HG03060 (cell line): ENCODE data around the gene WARS2.
A peak's percentile ranks its signal among the peaks of the same experiment; 100 is the strongest.
"Not testable (repeated sequence)": the region's sequence is repeated elsewhere in the genome, so short reads cannot be mapped to it uniquely, and the experiment has no call there.

Source experiments
- ATAC-seq: cut with Tn5 transposase; IDR thresholded peaks from one replicate; pipeline ENCODE4 v1.9.1; 2021; ENCODE audit warnings: low read depth, moderate number of reproducible peaks; ENCODE audit not compliant: unreplicated experiment

The WARS2 gene

DNA sequence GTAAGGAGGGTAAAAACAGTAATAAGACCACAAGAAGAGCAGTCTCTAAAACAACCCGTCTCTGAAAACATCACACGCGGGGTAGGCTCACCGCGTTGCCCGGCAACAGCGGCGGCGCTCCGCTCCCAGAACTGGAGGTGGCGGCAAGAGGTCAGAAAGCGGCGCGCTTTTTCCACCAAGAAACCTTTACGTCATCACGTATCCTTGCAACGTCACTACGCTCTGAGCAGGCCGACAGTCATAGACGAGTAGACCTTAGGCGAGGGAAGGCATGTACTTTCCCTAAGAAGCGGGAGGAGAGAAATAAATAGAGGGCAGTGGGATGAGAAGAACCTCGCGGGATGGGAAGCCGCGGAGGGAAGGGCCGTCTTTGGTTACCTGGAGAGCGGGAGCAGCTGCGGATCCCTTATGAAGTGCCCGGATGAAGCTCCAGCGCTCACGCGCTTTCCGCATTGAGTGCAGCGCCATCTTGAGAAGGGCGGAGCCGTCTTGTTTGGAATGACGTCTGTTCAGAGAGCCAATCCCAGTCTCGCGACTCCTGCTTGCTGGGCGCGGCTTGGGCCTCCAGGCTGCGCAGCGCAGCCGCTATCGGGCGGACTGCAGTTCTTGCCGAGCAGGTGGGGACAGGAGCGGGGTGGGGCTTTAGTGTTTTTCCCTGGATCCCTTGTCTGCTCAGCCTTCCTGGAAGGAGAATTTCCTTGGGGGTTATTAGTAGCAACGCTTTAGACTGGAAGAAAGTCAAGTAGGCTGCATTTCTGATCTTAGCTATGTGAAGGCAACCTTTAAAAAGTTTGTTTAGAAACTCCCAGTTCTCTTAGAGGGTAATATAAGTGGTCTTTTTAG lies at the start of gene WARS2:
WARS2 (minus strand) TSS at position 477 of the 843 bp plus-strand sequence; CDS start at position 468, 9 bp downstream.
- ATAC-seq: peak; percentile 87

GRCh38 chr1:119188926-119189325 lies 48.5 kb upstream of the WARS2 start:
- no peak for ATAC-seq

DNA sequence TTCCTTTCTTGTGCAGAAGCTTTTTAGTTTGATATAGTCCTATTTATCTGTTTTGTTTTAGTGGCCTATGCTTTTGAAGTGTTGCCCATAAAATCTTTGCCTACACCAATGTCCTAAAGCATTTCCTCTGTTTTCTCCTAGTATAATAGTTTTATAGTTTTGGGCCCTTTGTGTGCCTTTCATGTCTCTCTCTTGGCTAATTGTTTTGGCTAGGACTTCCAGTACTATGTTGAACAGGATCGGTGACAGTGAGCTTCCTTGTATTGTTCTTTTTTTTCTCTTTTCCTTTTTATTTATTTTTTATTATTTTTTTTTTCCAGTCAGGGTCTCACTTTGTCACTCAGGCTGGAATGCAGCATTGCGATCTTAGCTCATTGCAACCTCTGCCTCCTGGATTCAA lies 47.0 kb upstream of the WARS2 start:
- ATAC-seq: no peak

GRCh38 chr1:119186471-119186870 lies 46.0 kb upstream of the WARS2 start:
- no peak for ATAC-seq

- no peak for ATAC-seq
Observed at GRCh38 chr1:119184972-119185371, 44.5 kb upstream of the WARS2 start.

- ATAC-seq: no peak
Observed at GRCh38 chr1:119181218-119181617, 40.8 kb upstream of the WARS2 start.

DNA sequence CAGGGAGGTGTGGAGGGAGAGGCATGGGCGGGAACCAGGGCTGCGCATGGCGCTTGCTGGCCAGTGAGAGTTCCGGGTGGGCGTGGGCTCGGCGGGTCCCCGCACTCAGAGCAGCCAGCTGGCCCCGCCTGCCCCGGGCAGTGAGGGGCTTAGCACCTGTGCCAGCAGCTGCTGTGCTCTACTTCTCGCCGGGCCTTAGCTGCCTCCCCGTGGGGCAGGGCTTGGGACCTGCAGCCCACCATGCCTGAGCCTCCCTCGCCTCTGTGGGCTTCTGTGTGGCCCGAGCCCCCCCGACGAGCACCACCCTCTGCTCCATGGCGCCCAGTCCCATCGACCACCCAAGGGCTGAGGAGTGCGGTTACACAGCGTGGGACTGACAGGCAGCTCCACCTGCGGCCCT lies 38.6 kb upstream of the WARS2 start:
- no peak for ATAC-seq

GRCh38 chr1:119172927-119173326 lies 32.5 kb upstream of the WARS2 start:
- not testable (repeated sequence) for ATAC-seq

- not testable (repeated sequence) for ATAC-seq
Observed at GRCh38 chr1:119171381-119172010, 31.0 kb upstream of the WARS2 start.

DNA sequence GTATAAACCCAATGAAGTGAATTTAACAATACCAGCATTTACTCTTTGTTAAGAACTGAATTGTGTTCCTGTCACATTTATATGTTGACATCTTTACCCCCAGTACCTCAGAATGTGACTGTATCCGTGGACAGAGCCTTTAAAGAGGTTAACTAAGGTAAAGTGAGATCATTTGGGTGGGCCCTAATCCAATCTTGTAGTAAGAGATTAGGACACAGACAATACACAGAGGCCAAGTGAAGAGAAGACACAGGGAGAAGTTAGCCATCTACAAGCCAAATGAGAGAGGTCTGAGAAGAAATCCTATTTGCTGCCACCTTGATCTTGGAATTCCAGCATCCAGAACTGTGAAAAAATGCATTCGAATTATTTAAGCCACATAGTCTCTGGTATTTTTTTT lies 22.9 kb upstream of the WARS2 start:
- no peak for ATAC-seq

DNA sequence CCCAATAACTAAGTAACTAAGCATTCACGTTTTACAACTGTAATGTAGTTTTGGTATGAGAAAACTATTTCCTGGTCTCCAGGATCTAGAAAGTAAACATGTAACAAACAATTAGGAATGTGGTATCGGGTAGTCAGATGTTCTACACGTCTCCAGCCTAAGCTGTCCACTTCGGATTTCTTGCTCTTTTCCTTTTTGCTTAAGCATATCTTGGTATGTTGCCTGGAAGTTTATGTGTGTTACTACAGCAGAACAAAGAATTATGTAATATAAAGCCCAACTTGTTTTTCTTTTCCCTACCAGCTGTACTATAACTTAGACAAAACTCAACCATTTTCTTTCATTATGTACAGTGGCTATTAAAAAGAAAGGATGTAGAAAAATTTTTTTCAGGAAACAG lies 20.4 kb upstream of the WARS2 start:
- ATAC-seq: no peak

DNA sequence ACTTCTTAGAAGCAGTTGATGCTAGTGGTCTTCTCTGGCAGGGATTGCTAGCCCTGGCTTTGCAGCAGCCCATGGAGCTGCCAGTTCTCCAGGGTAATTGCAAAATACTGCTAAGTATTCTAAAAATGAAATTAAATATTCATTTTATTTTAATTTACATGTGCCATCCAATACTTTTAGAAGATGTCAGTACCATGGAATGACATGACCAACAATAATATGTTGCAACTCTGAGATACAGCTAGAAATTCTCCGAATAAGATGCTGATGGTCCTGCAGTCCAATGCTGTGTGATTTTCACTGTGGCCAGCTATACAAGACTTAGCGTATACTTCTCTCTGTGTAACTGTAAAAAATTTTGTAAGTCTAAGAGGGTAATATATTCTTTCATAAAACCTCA lies 20.0 kb upstream of the WARS2 start:
- ATAC-seq: no peak

GRCh38 chr1:119159966-119160365 lies 19.5 kb upstream of the WARS2 start:
- no peak for ATAC-seq

GRCh38 chr1:119159111-119159510 lies 18.7 kb upstream of the WARS2 start:
- no peak for ATAC-seq

DNA sequence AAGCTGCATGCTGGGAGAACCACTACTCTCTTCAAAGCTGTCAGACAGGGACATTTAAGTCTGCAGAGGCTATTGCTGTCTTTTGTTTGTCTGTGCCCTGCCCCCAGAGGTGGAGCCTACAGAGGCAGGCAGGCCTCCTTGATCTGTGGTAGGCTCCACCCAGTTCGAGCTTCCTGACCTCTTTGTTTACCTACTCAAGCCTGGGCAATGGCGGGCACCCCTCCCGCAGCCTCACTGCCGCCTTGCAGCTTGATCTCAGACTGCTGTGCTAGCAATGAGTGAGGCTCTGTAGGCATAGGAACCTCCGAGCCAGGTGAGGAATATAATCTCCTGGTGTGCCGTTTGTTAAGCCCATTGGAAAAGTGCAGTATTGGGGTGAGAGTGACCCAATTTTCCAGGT lies 16.3 kb upstream of the WARS2 start:
- ATAC-seq: not testable (repeated sequence)

- not testable (repeated sequence) for ATAC-seq
Observed at GRCh38 chr1:119155069-119155468, 14.6 kb upstream of the WARS2 start.

DNA sequence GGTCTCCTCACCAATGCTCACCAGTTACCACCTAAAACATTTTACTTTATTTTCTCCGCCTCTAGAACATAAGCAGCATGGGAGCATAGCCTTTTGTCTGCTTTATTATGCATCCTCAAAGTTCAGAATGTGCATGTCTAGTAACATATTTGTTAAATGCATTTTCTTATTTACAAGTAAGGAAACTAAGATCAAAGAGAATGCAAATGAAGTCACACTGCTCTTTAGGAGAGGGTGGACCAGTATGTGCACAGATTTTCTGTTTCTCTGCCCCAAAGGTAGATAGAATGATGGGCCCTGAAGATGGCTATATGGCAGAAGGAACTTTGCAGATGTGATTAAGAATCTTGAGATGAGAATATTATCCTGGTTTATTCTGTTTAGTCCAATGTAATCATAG lies 9.7 kb upstream of the WARS2 start:
- ATAC-seq: no peak

DNA sequence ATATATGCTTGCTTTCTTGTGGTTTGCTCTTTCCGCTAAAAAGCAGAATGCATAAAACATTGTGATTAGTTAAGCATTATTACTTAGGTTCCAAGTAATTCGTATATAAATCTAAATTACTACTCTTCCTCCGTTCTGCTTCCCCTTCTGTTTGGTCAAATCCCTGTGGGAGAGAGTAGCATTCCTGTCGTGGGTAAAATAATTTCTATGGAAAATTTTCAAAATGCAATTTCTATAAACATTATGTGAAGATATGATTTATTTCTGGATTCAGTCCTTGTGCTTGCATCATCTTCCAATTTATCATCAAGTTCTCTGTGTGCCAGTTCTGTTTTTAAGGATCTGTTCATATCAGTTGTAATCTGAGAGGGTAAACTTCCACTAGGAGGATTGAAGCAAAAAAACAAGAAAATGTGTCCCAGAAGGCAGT lies 7.2 kb upstream of the WARS2 start:
- ATAC-seq: no peak

GRCh38 chr1:119146466-119146865 lies 6.0 kb upstream of the WARS2 start:
- ATAC-seq: no peak

DNA sequence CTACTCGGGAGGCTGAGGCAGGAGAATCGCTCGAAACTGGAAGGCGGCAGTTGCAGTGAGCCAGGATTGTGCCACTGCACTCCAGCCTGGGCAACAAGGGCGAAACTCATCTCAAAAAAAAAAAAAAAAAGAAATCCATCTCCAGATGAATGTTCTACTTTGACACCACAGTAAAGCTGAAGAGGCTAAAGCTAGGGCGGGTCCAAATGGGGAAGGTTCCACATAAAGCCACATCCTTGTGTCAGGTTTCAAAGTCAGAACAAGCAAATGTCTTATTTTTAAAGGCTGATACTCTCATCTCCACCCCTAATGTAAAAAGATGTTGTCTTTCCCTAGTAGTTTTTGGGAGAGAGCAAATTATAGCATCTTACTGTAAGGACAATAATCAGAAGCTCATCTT lies 4.4 kb upstream of the WARS2 start:
- ATAC-seq: no peak

GRCh38 chr1:119143706-119144105 lies 3.3 kb upstream of the WARS2 start:
- no peak for ATAC-seq

GRCh38 chr1:119141660-119142059 lies 1.2 kb upstream of the WARS2 start:
- ATAC-seq: no peak
